GM20431 (cell line): ENCODE results near the gene MYRFL.

Experiments used
- in situ Hi-C: fragments of 300-500 bp; cut with MseI, MboI; formaldehyde crosslinking; loops from one replicate; pipeline ENCODE4 v1.15.0; 2020; ENCODE audit warnings: low sequenced_read_pairs; ENCODE audit not compliant: unreplicated experiment

Gene MYRFL

GRCh38 chr12:69888901-69889300, 63.9 kb downstream of the MYRFL start:
- in situ Hi-C loops: loop anchor here (25.0 kb wide), 2 partner anchors 673 to 848 kb away; no protein-coding TSS in a partner anchor

GRCh38 chr12:69894800-69895383, 69.9 kb downstream of the MYRFL start:
- in situ Hi-C loops: loop anchor here (25.0 kb wide), 2 partner anchors 667 to 842 kb away; no protein-coding TSS in a partner anchor

GRCh38 chr12:69896653-69897381, 71.8 kb downstream of the MYRFL start:
- in situ Hi-C loops: loop anchor here (25.0 kb wide), 2 partner anchors 665 to 840 kb away; no protein-coding TSS in a partner anchor

- in situ Hi-C loops: loop anchor here (25.0 kb wide), 2 partner anchors 665 to 840 kb away; no protein-coding TSS in a partner anchor
These were observed 72.7 kb downstream of the MYRFL start for GRCh38 chr12:69897744-69898143.

- in situ Hi-C loops: loop anchor here (25.0 kb wide), 2 partner anchors 664 to 839 kb away; no protein-coding TSS in a partner anchor
These were observed 73.2 kb downstream of the MYRFL start for GRCh38 chr12:69898236-69898635.

GRCh38 chr12:69900720-69901131, 75.7 kb downstream of the MYRFL start:
- in situ Hi-C loops: no loop called here

GRCh38 chr12:69901221-69901905, 76.3 kb downstream of the MYRFL start:
- in situ Hi-C loops: no loop called here

GRCh38 chr12:69903548-69903947, 78.5 kb downstream of the MYRFL start:
- in situ Hi-C loops: no loop called here

- in situ Hi-C loops: no loop called here
These were observed 79.8 kb downstream of the MYRFL start for GRCh38 chr12:69904777-69905176.

GRCh38 chr12:69905801-69906200, 80.8 kb downstream of the MYRFL start:
- in situ Hi-C loops: no loop called here

GRCh38 chr12:69906411-69907216, 81.6 kb downstream of the MYRFL start:
- in situ Hi-C loops: no loop called here

GRCh38 chr12:69908203-69908602, 83.2 kb downstream of the MYRFL start:
- in situ Hi-C loops: no loop called here

GRCh38 chr12:69910694-69911093, 85.7 kb downstream of the MYRFL start:
- in situ Hi-C loops: no loop called here

GRCh38 chr12:69913526-69913925, 88.5 kb downstream of the MYRFL start:
- in situ Hi-C loops: no loop called here

GRCh38 chr12:69915964-69916363, 90.9 kb downstream of the MYRFL start:
- in situ Hi-C loops: no loop called here

- in situ Hi-C loops: no loop called here
These were observed 91.7 kb downstream of the MYRFL start for GRCh38 chr12:69916544-69917235.

GRCh38 chr12:69918287-69918686, 93.3 kb downstream of the MYRFL start:
- in situ Hi-C loops: no loop called here

GRCh38 chr12:69919495-69919894, 94.5 kb downstream of the MYRFL start:
- in situ Hi-C loops: no loop called here

GRCh38 chr12:69921831-69922230, 96.8 kb downstream of the MYRFL start:
- in situ Hi-C loops: no loop called here
